ENCODE measurements around the gene ENPEP. TPM values are rescaled to one million over a fixed set of nuclear protein-coding genes. Genes with fewer than 3 reads are reported as not detected.

Gene ENPEP
- total and polyA plus RNA-seq, 11 donors = 1.3 to 9.3 (median 4.2) TPM

- peaks cover 0 to 35% (median 6%) of the 10 kb centered on the region in 12 donors for H3K4me1 ChIP-seq
- peaks cover 0 to 4% (median 0%) of the 10 kb centered on the region in 9 donors for H3K27me3 ChIP-seq
- H3K4me3 ChIP-seq = no peak overlapping the region
- H3K36me3 ChIP-seq = no peaks in the 10 kb centered on the region
- 69 to 71% (median 70%) methylated on average over 6 of the region's 6 CpGs for WGBS, 4 donors
- DNase-seq = no peak
- no peaks in the 10 kb centered on the region for H3K9me3 ChIP-seq
- intact Hi-C loops (cut with DNase I) = loop anchor here in 1 of 10 donors (10.0 kb wide), 1 partner anchor 125 kb away; no protein-coding TSS in a partner anchor
- ATAC-seq = no peak
- TF ChIP-seq, protein P1, sequence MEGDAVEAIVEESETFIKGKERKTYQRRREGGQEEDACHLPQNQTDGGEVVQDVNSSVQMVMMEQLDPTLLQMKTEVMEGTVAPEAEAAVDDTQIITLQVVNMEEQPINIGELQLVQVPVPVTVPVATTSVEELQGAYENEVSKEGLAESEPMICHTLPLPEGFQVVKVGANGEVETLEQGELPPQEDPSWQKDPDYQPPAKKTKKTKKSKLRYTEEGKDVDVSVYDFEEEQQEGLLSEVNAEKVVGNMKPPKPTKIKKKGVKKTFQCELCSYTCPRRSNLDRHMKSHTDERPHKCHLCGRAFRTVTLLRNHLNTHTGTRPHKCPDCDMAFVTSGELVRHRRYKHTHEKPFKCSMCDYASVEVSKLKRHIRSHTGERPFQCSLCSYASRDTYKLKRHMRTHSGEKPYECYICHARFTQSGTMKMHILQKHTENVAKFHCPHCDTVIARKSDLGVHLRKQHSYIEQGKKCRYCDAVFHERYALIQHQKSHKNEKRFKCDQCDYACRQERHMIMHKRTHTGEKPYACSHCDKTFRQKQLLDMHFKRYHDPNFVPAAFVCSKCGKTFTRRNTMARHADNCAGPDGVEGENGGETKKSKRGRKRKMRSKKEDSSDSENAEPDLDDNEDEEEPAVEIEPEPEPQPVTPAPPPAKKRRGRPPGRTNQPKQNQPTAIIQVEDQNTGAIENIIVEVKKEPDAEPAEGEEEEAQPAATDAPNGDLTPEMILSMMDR (IDR thresholded peaks at IDR 0.05) = no peak
- no peak for TF ChIP-seq POLR2A (IDR thresholded peaks at IDR 0.05)
- no peak overlapping the region for H3K27ac ChIP-seq
Measured at GRCh38 chr4:110489901-110490508, 14.1 kb downstream of the ENPEP start.

GRCh38 chr4:110492522-110492921 lies 16.6 kb downstream of the ENPEP start:
- Histone ChIP-seq H3K27ac (no peak overlapping the region), H3K4me1 (peaks cover 0 to 14% (median 2%) of the 10 kb centered on the region in 12 donors), H3K9me3 (no peaks in the 10 kb centered on the region), H3K36me3 (no peaks in the 10 kb centered on the region), H3K4me3 (no peak overlapping the region), H3K27me3 (peaks cover 0 to 4% (median 0%) of the 10 kb centered on the region in 9 donors)
- ATAC-seq = peak in 1 of 4 donors; percentile 49
- DNase-seq = no peak
- intact Hi-C loops (cut with DNase I) = no loop called here
- TF ChIP-seq POLR2A (IDR thresholded peaks at IDR 0.05) = no peak
- TF ChIP-seq, protein P1 (IDR thresholded peaks at IDR 0.05) = no peak
- WGBS, 4 donors = 63 to 73% (median 65%) methylated on average over 5 of the region's 5 CpGs

DNA sequence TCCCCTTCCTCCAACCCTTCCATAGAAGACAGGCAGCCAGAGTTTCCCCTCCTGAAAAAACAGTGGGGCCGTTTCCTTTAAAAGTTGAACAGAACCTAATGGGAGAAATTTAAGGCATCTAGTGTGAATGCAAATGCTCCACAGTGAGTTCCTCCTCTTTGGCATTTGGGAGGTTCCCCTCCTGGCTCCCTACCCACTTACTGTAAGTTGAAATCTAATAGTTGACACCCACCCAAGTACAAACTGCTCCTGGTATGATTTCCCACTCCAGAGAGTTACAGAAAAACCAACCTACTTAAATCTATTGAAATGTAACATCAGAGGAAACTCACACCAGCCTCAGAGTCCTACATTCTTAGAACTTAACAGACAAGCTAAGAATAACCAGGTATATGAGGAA lies 17.6 kb downstream of the ENPEP start:
- DNase-seq = no peak
- 32 to 37% (median 36%) methylated on average over 1 of the region's 1 CpG for WGBS, 4 donors

DNA sequence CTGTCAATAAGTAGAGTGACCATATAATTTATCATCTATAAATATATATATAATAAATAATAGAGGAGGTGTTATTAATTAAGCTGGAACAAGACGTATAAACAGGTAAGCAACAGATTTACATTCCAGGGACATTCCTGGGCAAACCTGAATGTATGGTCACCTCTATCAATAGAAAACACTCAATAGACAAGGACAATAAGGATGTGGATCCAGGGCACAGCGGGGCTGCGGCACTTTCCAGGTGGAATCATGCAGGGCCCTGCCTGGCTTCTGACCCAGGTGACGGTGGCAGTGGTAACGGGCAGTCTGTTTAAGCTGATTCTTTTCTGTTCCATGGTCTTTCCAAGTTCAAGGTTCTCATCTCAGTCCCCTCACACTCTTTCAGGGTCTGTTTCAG lies 22.5 kb downstream of the ENPEP start:
- Histone ChIP-seq H3K27me3 (peaks cover 0 to 4% (median 0%) of the 10 kb centered on the region in 9 donors), H3K4me1 (peaks cover 0 to 2% (median 0%) of the 10 kb centered on the region in 12 donors), H3K36me3 (no peaks in the 10 kb centered on the region), H3K9me3 (peaks cover 0 to 8% (median 0%) of the 10 kb centered on the region in 12 donors), H3K27ac (no peak overlapping the region), H3K4me3 (no peak overlapping the region)
- WGBS, 4 donors = 82 to 95% (median 92%) methylated on average over 5 of the region's 5 CpGs
- ATAC-seq (no peak), DNase-seq (no peak)
- intact Hi-C loops (cut with DNase I) = no loop called here
- no peak for TF ChIP-seq POLR2A (IDR thresholded peaks at IDR 0.05)
- TF ChIP-seq, protein P1 (IDR thresholded peaks at IDR 0.05) = no peak

More for the DNA sequence above, 17.6 kb downstream of the ENPEP start:
- Histone ChIP-seq H3K4me1 (peaks cover 0 to 10% (median 0%) of the 10 kb centered on the region in 12 donors), H3K36me3 (no peaks in the 10 kb centered on the region), H3K9me3 (no peaks in the 10 kb centered on the region), H3K27ac (no peak overlapping the region), H3K4me3 (no peak overlapping the region), H3K27me3 (peaks cover 0 to 4% (median 0%) of the 10 kb centered on the region in 9 donors)
- intact Hi-C loops (cut with DNase I) = no loop called here
- no peak for ATAC-seq
- no peak for TF ChIP-seq POLR2A (IDR thresholded peaks at IDR 0.05)
- TF ChIP-seq, protein P1 (IDR thresholded peaks at IDR 0.05) = no peak

Measured in heart left ventricle (tissue), 16 donors.